GM18868 (cell line): ENCODE results near the gene FILIP1.

Experiments used
- ATAC-seq: cut with Tn5 transposase; IDR thresholded peaks from one replicate; pipeline ENCODE4 v1.9.1; 2021; ENCODE audit warnings: mild to moderate bottlenecking, moderate library complexity; ENCODE audit not compliant: unreplicated experiment

Gene FILIP1

DNA sequence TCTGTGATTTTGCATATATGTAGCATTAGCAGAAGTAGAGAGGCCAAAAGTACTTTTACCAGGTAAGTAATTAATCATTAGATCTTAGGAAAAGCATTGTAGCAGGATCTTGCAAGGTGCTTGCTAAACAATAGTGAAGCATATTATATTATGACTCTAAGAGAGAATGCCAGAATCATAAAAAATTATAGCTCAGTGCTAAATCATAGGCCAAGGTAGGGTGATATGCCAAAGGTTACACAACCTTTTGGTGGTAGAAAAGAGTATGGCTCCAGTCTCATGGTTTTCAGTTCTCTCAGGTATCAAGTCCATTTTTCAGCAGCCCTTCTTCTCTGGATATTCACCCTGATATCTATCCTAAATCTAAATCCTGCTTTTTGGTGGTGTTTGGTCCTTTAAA is 192.1 kb downstream of the FILIP1 start:
- no peak for ATAC-seq

DNA sequence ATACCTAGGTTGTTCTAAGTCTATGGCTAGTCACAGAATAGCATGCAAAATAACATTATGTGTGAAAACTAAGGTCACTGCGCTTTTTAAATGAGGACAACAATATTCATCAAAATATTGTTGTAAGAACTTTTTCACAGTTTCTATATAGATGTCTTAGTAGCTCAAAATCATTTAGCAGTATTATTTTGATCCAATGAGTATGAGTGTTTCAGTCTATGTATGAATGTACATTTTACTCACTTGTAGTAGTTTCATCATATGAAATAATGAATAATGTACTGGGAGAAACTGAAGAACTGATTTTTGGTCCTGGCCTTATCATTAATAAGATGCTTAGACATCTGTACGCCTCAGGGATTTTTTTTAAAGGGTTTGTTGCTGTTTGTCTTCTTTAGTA is 192.5 kb downstream of the FILIP1 start:
- no peak for ATAC-seq

DNA sequence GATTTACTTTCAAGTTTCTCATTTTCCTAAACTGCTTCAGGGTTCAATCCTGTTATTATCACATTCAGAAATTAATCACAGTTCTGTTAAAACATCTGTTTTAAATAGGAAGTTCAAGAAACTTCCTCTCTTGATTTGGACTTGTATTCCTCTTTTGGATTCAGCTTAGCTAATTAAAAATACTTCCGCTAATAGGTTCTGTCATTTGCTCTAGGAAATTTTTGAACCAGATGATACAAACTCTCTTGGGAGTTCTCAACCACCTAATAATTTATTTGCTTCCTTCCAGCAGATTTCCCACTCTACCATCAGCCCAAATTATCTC is 193.1 kb downstream of the FILIP1 start:
- ATAC-seq: no peak

DNA sequence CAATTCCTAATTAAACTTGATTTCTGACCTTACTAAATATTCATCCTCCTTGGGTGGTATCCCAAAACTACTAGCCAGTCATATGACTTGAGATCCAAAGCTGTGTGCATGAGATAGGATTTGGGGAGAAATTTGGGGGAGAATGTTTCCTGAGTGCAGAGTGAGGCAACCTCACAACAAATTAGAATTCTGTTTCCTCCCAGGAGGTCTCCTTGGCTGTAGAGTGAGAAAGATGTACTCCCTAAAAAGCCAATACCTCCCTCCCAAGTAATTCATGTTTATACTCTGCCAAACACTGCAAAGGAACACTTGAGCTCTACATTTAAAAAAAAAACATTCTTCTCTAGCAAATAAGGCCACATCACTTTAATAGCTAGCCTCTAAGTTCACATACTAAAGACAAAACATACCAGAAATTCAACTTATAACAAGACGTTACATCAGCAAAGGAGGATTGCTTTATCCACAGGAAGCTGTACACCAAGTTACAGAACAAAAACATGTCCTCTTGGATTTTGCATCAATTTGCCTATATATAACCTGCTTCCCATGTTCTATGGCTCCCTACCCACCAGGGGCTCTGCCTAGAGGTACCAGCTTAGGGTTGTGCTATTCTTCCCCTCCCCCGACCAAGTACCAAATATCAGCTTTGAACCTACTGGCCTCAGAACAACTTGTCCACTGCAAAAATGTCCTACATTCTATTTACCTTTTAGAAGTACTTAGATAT is 193.6 kb downstream of the FILIP1 start:
- no peak for ATAC-seq

DNA sequence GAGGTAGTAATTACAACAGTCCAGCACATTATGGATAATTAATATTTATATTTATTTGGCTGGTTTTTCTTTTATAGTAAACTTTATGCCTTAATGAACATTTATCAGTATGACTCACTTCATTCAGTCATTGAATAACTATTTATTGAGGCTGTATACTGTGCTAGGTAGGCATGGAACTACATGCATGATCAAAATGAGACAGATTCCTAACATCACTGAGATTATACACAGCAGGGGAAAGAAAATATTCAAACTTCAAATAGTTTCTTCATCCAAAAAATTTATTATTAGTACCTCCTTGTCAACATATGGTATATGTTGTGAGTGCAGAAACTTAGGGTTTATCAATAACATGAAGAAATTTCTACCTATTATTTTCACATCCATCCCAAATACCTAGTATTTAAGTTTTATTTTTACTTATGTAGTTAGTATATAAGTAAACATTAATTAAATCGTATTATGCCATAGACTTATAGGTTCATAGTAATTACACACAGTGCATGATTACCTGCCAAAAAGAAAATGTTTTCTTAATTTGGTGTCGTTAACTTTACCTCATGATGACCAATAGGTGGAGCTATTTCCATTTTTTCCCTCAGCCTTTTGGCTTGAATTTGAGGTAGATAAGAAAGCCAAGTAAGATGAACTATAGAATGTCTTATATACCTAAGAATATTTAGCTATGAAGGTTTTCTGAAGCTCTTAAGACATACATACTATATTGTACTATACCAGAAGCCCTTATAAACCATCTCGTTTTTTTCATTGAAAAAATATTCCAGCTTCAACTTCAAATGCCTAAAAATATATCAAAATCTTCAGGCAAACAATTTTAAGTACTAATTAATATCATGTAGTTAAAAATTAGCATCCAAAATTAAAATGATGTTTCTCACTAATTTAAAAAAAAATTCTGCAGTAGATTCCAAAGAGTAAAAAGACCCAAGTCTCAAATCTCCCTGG is 196.5 kb downstream of the FILIP1 start:
- peak; percentile 84 for ATAC-seq

DNA sequence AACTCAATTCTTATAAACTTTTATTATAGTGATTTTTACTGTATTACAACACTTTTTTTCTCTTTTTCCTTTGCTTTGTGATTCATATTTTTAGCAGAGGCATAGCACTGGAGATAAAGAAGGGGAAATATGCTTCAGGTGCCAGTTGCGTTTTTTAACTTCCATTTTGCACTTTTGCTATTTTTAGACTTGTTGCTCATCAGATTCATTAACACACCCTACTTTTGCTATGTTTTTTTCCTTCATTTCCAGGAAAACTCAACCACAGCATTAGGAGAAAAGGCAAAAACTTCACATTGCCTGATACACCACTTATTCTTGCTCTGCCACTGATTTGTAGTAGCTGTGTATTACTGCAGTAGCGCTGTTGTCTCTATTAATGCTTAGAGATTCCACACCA is 201.0 kb downstream of the FILIP1 start:
- no peak for ATAC-seq

DNA sequence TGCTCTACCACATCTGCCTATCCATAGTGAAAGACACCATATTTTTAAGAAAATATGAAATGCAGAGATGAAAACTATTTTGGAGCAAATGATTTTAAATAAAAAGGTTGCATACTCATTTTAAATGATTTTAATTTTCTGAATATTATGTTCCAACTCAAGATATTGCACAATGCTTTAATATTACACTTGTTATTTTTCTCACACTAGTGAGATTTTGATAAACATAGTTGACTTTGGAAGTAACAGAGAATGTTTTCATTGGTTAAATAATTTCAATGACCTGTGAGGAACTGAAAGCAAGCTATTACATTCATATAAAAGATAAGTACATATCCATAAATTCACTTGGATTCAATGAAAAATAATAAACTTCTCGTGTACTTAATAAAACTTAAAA is 201.9 kb downstream of the FILIP1 start:
- ATAC-seq: no peak

DNA sequence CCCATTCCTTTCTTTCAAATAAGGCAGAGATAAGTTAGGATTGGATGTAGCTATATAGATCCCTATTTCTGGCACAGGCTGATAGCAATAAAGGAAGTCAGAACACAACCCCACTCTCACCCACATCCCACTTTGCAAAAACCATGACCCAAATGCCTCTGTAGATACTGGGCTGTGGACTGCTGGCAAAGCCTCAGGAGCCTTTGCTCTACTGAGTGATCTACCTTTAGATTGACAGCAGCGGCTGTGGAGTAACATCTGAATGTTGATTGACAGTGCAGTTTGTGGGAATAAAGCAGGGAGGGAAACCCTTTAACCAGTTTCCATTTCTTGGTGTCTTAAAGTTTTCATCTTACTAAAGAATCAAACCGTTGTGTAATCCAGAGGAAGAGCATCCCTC is 202.3 kb downstream of the FILIP1 start:
- ATAC-seq: no peak

DNA sequence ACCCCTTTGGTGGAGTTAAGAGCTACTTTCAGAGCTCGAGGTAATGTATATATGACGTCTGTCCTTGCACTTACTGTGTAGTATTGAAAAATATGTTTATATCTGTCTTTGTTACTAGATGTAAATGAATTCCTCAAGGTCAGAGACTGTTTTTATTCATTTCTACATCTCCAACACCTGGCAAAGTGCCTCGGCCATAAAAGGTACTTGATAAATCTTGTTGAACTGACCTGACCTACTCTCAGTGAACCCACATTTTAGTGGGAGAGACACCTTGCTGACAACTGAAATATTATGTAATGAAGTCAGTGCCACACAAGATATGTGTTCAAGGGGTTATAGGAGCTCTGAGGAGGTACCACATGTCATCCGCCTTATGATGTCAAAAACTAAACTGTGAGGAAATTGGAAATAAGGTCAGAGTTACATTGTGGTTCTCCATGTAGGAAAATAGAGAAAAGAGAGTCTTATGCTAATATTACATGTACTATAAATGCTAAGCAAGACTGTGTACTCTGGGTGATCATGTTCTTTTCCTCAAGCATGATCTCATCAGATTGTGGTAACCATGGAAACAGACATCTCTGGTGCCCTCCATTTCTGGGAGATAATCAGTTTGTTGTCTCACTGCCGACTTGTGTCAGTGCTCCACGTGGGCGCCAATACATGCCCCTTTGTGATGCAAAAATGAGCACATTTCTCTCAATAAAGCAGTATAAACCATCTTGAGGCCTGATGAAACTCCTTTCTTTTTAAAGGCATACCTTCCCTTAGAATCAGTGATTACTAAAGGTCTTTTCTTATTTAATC is 203.3 kb downstream of the FILIP1 start:
- ATAC-seq: no peak

DNA sequence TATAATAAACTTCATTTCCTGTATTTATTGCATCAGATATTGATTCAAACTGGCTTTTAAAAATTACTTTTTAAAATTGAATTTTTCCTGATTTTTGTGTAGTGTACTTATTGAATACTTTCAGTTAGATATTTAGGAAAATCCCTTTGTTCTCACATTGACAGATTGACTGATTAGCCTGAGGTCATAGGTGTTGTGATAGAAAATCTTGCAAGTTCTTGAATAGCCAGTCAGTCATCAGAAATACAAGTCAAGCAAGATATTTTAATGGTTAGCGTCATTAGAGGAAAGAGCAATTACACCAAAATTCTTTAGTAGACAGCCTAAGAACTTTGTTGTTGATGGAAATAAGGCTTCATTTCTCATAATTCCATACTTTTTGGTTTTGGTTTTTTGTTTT is 205.6 kb downstream of the FILIP1 start:
- ATAC-seq: no peak

DNA sequence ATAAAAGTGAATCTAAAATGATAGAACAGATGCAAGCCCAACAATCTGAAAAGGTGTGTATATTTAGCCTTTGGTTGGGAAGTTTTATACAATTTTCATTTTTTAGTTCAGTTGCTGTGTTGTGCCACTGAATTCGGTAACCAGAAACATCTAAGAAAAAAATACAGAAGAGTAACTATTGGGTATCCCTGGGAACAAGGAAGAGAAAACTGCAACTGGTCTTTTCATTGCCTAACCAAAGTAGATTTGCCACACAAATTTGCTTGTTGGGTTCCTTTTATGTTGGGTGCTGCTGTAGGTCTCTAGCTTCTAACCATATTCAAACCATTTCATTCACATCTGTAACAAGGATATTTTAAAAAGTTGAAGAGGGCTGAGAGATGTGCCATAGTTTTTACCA is 206.2 kb downstream of the FILIP1 start:
- ATAC-seq: no peak

DNA sequence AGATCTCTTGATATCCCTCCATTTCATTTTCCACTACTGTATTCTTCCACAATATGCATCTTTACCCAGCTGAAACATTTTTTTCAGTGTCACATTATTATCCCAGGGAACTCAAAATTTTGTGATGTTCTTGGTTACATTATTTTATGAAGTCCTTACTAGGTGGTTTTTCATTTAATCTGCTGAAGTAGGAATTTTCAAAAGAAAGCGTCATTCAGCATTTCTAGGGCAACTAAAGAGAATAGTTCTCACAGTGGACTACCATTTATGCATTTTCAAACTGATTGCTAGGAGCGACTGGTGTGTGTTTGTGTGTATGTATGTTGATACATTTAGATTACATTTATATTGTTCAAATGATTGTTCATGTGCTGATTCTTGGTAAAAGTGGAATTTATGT is 206.6 kb downstream of the FILIP1 start:
- ATAC-seq: no peak

DNA sequence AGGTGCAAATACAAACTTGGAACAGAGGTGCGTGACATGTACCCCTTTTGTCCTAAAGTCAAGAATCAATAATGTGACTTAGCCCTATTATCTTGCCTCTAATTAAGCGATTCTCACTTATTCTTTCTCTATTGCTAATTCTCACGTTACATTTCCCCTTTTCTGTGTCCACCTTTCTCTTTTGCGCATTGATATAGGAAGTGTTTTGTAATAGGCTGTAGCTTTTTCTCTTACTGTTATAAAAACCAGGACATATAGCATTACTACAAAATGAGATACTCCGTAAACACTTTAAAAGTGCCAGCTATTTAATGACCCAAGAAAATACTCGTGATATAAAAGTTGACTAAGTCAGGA is 208.3 kb downstream of the FILIP1 start:
- ATAC-seq: no peak

DNA sequence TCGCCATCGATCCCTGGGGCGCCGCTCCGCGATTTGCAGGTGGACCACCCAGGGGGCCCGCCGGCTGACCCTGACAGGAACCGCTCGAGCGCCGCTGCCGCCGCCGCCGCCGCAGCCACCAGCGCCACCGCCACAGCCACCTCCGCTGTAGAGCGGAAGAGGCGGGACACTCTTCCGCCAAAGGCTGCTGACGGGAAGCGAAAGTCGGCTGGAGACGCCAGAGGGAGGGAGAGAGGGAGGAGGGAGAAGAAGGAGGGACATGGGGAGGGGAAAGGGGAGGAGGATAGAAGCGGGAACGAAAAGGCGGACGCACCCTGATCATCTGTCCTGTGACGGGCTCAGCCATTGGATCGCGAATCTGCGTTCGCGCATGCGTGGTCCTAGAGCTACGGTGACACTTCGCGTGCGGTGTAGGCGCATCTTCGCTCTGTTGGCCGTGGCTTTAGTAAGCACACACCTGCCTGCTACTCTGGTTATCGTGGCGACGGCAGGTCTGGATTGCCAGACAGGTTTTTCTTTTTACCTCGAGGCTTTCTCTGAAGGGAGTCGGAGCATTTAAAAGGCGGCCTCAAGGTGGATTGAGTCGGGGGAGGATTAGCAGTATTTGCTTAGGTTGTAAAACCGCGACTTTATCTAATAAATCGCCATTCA is 208.8 kb downstream of the FILIP1 start, which contains the start of gene TMEM30A:
Gene TMEM30A (minus strand): TSS at position 161 of the 651 bp plus-strand sequence. CDS start 154 bp downstream, at position 7.
- ATAC-seq: peak; percentile 91

DNA sequence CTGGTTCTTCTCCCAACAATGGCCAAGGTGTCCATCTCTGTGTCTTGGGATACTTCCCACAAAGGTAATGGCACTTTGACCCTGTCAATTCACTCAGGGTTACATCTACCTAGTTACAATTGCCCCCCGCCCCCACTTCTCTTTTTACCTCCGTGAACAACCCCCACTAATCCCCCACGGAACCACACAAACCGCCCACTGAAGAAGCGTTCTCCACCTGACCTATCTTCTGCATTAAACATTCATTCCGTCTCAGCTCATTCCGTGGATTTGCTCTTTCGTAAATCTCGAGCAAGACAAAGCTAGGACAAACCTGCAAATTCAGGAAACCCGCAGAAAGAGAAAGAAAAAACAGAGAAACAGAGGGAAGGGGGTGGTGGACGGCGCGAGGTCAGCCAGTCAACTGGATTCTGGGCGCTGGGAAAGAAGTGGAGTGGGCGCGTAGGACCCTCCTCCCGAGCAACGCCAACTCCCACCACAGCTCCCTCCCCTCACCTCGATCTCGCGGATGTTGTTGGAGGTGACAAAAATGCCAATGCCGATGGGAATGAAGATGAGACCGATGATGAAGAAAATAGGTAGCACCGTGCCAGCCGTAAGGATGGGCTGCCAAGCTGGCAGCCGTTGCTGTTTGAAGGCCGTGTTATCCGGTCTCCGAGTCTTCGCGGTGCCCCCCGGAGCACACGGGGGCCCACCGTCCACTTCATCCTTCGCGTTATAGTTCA is 209.5 kb downstream of the FILIP1 start:
- peak; percentile 17 for ATAC-seq

DNA sequence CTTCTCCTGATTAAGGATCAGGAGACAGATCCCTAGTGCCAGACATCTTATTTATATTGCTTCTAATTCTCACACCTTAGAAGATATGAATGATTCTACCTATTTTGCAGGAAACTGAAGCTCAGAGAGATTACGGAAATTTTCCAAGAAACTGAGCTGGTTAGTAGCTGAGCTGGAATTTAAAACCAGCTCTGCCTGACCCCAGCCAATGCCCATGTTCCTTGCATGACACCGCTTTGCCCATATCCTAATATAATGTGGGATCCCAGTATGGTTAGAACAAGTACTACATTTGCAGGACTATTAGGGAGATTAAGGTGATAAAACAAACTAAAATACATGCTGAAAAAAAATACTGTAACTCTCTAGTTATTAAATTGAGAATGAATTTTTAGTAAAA is 210.9 kb downstream of the FILIP1 start:
- no peak for ATAC-seq

DNA sequence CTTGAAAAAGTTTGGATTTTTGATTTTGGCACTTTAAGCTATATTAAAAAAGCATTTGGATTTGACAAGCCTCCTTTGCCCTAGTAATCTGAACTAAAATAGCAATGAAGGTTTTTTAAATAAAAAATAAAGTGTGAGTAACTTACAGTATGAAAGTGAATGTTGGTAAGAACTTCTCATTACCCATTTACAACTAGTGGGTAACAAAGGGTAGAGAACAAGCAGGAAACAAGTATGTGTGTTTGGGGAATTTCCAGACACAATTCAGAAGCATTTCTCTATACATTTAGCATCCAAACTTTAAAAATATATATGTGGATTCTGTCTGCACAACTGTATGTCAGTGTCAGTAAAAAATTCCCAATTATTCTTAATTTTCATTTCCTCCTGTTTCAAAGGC is 211.9 kb downstream of the FILIP1 start:
- ATAC-seq: peak; percentile 32

DNA sequence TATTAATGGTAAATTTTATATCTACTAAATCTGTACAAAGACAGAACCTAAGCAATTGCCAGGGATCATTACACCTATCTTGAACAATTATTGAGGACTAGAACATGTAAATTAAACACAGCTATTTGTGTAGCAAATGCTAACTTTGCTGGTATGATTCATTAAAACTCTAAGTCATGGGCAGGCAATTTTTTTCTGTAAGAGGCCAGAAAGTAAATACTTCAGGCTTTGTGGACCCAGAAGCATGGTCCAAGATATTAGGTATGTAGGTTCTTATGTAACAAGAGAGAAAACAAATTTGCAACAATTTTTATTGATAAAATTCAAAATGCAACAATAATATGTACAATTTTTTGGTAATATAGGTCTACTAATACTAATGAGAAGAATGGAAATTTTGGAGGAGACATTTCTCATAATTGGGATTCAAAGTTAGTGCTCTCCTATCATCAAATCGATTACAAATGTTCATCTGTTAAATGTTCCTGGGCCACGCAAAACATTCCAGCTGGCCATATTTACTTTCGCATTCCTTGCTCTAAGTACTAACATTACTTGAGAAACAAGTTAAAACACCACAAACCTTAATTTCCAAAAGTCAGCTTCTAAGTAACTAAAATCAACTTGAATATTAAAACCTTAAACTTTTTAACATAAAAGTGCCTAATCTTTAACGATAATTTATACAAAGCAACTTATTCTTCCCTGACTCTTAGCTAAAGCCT is 213.3 kb downstream of the FILIP1 start:
- ATAC-seq: no peak

DNA sequence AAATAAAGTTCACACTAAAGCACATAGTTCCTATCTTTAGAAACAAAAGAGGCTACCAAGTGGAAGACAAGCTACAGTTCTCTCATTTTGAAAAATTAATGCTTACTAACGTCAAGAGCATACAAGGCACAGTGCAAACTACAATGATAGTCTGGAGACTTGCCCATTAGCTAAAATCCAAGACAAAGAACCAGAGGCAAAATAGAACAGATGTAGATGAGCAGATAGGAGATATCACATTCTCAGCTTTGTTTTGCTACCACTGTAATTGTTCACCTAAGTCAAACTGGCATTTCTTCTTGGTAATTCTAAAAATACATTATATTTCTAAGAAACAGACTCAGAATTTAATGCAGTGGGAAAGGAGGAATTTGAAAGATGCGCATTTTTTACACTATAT is 214.2 kb downstream of the FILIP1 start:
- ATAC-seq: no peak
